Fibroblast of pulmonary artery (primary cell): ENCODE results near the gene DPYD.

Experiments used
- DNase-seq: peaks from one replicate; pipeline ENCODE4 v3.0.0-alpha.2; 2010; ENCODE audit warnings: low read depth
- H3K4me3 ChIP-seq: replicated peaks from 2 replicates; pipeline ENCODE4 v1.5.1; 2011; ENCODE audit warnings: low read depth, mild to moderate bottlenecking, control low read depth, low read length, moderate library complexity
- CTCF ChIP-seq: IDR thresholded peaks from 2 replicates; pipeline ENCODE4 v1.5.1; 2011; ENCODE audit warnings: mild to moderate bottlenecking, control low read depth, low read length, inconsistent platforms; ENCODE audit errors: missing control alignments

DPYD gene

GRCh38 chr1:97545446-97545845, 375.4 kb downstream of the DPYD start:
- no peak for TF ChIP-seq CTCF
- no peak overlapping the region for H3K4me3 ChIP-seq
- no peak for DNase-seq

- no peak overlapping the region for H3K4me3 ChIP-seq
- TF ChIP-seq CTCF = no peak
- no peak for DNase-seq
These were observed 380.4 kb downstream of the DPYD start for GRCh38 chr1:97540346-97540888.

- no peak for TF ChIP-seq CTCF
- no peak overlapping the region for H3K4me3 ChIP-seq
- no peak for DNase-seq
These were observed 382.7 kb downstream of the DPYD start for GRCh38 chr1:97538113-97538512.

GRCh38 chr1:97533358-97533757, 387.5 kb downstream of the DPYD start:
- TF ChIP-seq CTCF = no peak
- H3K4me3 ChIP-seq = no peak overlapping the region
- no peak for DNase-seq

GRCh38 chr1:97529600-97529999, 391.2 kb downstream of the DPYD start:
- no peak for DNase-seq

GRCh38 chr1:97524211-97524610, 396.6 kb downstream of the DPYD start:
- H3K4me3 ChIP-seq = no peak overlapping the region
- no peak for DNase-seq
- TF ChIP-seq CTCF = no peak

More at GRCh38 chr1:97529600-97529999, 391.2 kb downstream of the DPYD start:
- no peak for TF ChIP-seq CTCF
- no peak overlapping the region for H3K4me3 ChIP-seq

GRCh38 chr1:97516588-97516987, 404.2 kb downstream of the DPYD start:
- no peak for TF ChIP-seq CTCF
- H3K4me3 ChIP-seq = no peak overlapping the region

More at GRCh38 chr1:97516588-97516987, 404.2 kb downstream of the DPYD start:
- DNase-seq = no peak
